Measurements from ENCODE around the gene DUSP2.

GRCh38 chr2:96139181-96139758 lies 6.0 kb downstream of the DUSP2 start:
- TF ChIP-seq POLR2AphosphoS5 (IDR thresholded peaks at IDR 0.05) (no peak), CTCF (IDR thresholded peaks at IDR 0.05) (no peak), POLR2A (IDR thresholded peaks at IDR 0.05) (no peak), EP300 (IDR thresholded peaks at IDR 0.05) (no peak)
